ENCODE measurements around the gene TAF11L13. TPM values are rescaled to one million over a fixed set of nuclear protein-coding genes. Genes with fewer than 3 reads are reported as not detected.
"Not testable (repeated sequence)": the region's sequence is repeated elsewhere in the genome, so short reads cannot be mapped to it uniquely, and the experiment has no call there.

Gene TAF11L13
- total RNA-seq, 2 experiments from 2014 or later, result not detected

DNA sequence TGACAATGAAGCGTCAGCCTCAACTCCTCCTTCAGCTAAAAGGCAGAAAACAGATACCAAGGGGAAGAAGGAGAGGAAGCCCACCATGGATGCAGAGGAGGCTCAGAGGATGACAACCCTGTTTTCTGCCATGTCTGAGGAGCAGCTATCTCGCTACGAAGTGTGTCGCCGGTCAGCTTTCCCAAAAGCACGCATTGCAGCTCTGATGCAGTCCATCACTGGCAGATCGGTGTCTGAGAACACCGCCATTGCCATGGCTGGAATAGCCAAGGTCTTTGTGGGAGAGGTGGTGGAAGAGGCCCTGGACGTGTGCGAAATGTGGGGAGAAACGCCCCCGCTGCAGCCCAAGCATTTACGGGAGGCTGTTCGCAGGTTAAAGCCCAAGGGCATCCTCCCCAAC, 26.9 kb upstream of the TAF11L13 start:
- TF ChIP-seq, protein P1, sequence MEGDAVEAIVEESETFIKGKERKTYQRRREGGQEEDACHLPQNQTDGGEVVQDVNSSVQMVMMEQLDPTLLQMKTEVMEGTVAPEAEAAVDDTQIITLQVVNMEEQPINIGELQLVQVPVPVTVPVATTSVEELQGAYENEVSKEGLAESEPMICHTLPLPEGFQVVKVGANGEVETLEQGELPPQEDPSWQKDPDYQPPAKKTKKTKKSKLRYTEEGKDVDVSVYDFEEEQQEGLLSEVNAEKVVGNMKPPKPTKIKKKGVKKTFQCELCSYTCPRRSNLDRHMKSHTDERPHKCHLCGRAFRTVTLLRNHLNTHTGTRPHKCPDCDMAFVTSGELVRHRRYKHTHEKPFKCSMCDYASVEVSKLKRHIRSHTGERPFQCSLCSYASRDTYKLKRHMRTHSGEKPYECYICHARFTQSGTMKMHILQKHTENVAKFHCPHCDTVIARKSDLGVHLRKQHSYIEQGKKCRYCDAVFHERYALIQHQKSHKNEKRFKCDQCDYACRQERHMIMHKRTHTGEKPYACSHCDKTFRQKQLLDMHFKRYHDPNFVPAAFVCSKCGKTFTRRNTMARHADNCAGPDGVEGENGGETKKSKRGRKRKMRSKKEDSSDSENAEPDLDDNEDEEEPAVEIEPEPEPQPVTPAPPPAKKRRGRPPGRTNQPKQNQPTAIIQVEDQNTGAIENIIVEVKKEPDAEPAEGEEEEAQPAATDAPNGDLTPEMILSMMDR (IDR thresholded peaks at IDR 0.05), result no peak
- H3K4me1 ChIP-seq (ENCODE audit: insufficient read depth, low read length), result no peaks in the 10 kb centered on the region
- Mint-ChIP-seq H3K36me3 (ENCODE audit: low read depth) (no peaks in the 10 kb centered on the region), H3K27me3 (no peaks in the 10 kb centered on the region), H3K27ac (no peak overlapping the region), H3K4me3 (no peak overlapping the region), H3K4me1 (ENCODE audit: low read depth) (no peaks in the 10 kb centered on the region), H3K9me3 (no peaks in the 10 kb centered on the region)
- ChIA-PET POLR2A (no interaction called here), CTCF (no interaction called here)
- no peak for DNase-seq
- no peaks in the 10 kb centered on the region for H3K27me3 ChIP-seq (ENCODE audit: control insufficient read depth in 1 of 2, insufficient read depth in 2 of 2, low read length in 2 of 2)
- no peaks in the 10 kb centered on the region for H3K36me3 ChIP-seq (ENCODE audit: insufficient read depth, low read length)
- H3K4me3 ChIP-seq (ENCODE audit: low read length), result no peak overlapping the region
- no peak for ATAC-seq (ENCODE audit: poor library complexity)
- no peak overlapping the region for H3K27ac ChIP-seq (ENCODE audit: low read depth in 1 of 2, low read length in 2 of 2)
- H3K9me3 ChIP-seq (ENCODE audit: control insufficient read depth in 1 of 2, insufficient read depth in 1 of 2, low read length in 2 of 2), result peaks cover 0 to 15% of the 10 kb centered on the region in 2 experiments
- intact Hi-C loops (cut with DNase I, micrococcal nuclease), result no loop called here

- POLR2A ChIA-PET, H3K4me3 Mint-ChIP-seq: not testable (repeated sequence)
Measured at GRCh38 chr5:17607461-17607860, 24.4 kb upstream of the TAF11L13 start.

GRCh38 chr5:17610092-17610491, 21.8 kb upstream of the TAF11L13 start, which contains the start of gene TAF11L12:
TAF11L12 (plus strand) TSS chr5:17610392.
- H3K4me3 Mint-ChIP-seq; H3K27ac Mint-ChIP-seq; intact Hi-C loops (cut with DNase I, micrococcal nuclease); CTCF ChIA-PET; POLR2A ChIA-PET; H3K27ac ChIP-seq (ENCODE audit: low read depth in 1 of 2, low read length in 2 of 2); H3K36me3 ChIP-seq (ENCODE audit: insufficient read depth, low read length); DNase-seq; H3K4me1 ChIP-seq (ENCODE audit: insufficient read depth, low read length); ATAC-seq (ENCODE audit: poor library complexity); H3K27me3 Mint-ChIP-seq; H3K27me3 ChIP-seq (ENCODE audit: control insufficient read depth in 1 of 2, insufficient read depth in 2 of 2, low read length in 2 of 2); H3K4me1 Mint-ChIP-seq (ENCODE audit: low read depth); H3K36me3 Mint-ChIP-seq (ENCODE audit: low read depth); H3K4me3 ChIP-seq (ENCODE audit: low read length); H3K9me3 Mint-ChIP-seq: not testable (repeated sequence)
- peaks cover 0 to 27% of the 10 kb centered on the region in 2 experiments for H3K9me3 ChIP-seq (ENCODE audit: control insufficient read depth in 1 of 2, insufficient read depth in 1 of 2, low read length in 2 of 2)

More at GRCh38 chr5:17607461-17607860, 24.4 kb upstream of the TAF11L13 start:
- H3K9me3 Mint-ChIP-seq; DNase-seq; H3K36me3 ChIP-seq (ENCODE audit: insufficient read depth, low read length); H3K27me3 Mint-ChIP-seq; CTCF ChIA-PET; H3K36me3 Mint-ChIP-seq (ENCODE audit: low read depth); H3K4me3 ChIP-seq (ENCODE audit: low read length); H3K27ac Mint-ChIP-seq; H3K27me3 ChIP-seq (ENCODE audit: control insufficient read depth in 1 of 2, insufficient read depth in 2 of 2, low read length in 2 of 2); H3K4me1 Mint-ChIP-seq (ENCODE audit: low read depth); ATAC-seq (ENCODE audit: poor library complexity); intact Hi-C loops (cut with DNase I, micrococcal nuclease); H3K27ac ChIP-seq (ENCODE audit: low read depth in 1 of 2, low read length in 2 of 2); H3K4me1 ChIP-seq (ENCODE audit: insufficient read depth, low read length): not testable (repeated sequence)
- peaks cover 0 to 24% of the 10 kb centered on the region in 2 experiments for H3K9me3 ChIP-seq (ENCODE audit: control insufficient read depth in 1 of 2, insufficient read depth in 1 of 2, low read length in 2 of 2)

DNA sequence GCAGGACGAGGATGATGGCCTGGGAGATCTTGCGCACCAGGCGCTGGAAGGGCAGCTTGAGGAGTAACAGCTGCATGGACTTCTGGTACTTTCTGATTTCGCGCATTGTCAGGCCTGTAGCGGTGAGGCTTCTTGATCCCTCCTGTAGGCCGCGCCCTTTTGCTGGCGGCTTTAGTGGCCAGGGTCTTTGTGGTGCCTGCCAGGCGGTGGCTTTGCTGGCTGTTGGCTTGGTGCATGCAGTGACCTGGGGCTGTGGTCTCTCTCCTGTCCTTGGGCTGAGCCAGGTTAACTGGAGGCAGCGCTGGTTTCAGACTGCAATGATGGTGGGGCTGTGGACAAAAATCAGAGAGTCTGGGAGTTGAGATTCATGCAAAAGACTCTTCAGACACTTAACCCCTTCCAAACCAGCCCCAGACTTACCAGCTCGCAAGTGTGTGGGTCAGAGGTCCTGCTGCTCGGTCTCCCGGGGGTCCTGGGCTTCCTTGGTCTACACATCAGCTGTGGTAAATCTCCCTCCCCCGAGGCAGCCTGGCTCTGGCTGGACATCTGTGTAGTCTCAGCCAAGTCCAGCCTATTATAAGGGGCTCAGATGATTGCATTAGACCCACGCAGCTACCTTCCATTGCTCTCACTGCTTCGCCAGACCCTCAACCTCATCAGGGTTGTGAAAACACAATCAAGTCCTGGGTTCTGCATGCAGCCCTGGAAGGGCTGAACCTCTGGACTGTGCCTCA, 16.8 kb upstream of the TAF11L13 start:
- no peak overlapping the region for H3K27ac Mint-ChIP-seq
- POLR2A ChIA-PET, result no interaction called here
- no peaks in the 10 kb centered on the region for H3K4me1 Mint-ChIP-seq (ENCODE audit: low read depth)

More for the DNA sequence above, 16.8 kb upstream of the TAF11L13 start:
- TF ChIP-seq, protein P1 (IDR thresholded peaks at IDR 0.05), result no peak
- H3K9me3 Mint-ChIP-seq, result no peaks in the 10 kb centered on the region
- DNase-seq, result no peak
- intact Hi-C loops (cut with DNase I, micrococcal nuclease), result no loop called here
- no peaks in the 10 kb centered on the region for H3K36me3 ChIP-seq (ENCODE audit: insufficient read depth, low read length)
- ATAC-seq (ENCODE audit: poor library complexity), result no peak
- H3K9me3 ChIP-seq (ENCODE audit: control insufficient read depth in 1 of 2, insufficient read depth in 1 of 2, low read length in 2 of 2), result peaks cover 0 to 19% of the 10 kb centered on the region in 2 experiments
- H3K36me3 Mint-ChIP-seq (ENCODE audit: low read depth), result no peaks in the 10 kb centered on the region
- H3K27ac ChIP-seq (ENCODE audit: low read depth in 1 of 2, low read length in 2 of 2), result no peak overlapping the region
- no peaks in the 10 kb centered on the region for H3K27me3 ChIP-seq (ENCODE audit: control insufficient read depth in 1 of 2, insufficient read depth in 2 of 2, low read length in 2 of 2)
- no peaks in the 10 kb centered on the region for H3K4me1 ChIP-seq (ENCODE audit: insufficient read depth, low read length)
- H3K27me3 Mint-ChIP-seq, result no peaks in the 10 kb centered on the region
- H3K4me3 Mint-ChIP-seq, result no peak overlapping the region
- CTCF ChIA-PET, result no interaction called here
- no peak overlapping the region for H3K4me3 ChIP-seq (ENCODE audit: low read length)

Data from CD4-positive, alpha-beta T cell (primary cell).